Left ventricle myocardium inferior (tissue), 1 donor: ENCODE results near the gene CBX4. TPM values are rescaled to one million over a fixed set of nuclear protein-coding genes. Genes with fewer than 3 reads are reported as not detected.

Experiments used
- DNase-seq: peaks from one replicate; pipeline ENCODE4 v3.0.0-alpha.2; 2020
- H3K27ac ChIP-seq: fragments of 200-600 bp; replicated peaks from 2 replicates; pipeline ENCODE4 v1.8.0; 2021
- H3K27me3 ChIP-seq: fragments of 200-600 bp; 2 replicates; pipeline ENCODE4 v1.8.0; 2021; ENCODE audit warnings: low read depth
- H3K36me3 ChIP-seq: fragments of 200-600 bp; 2 replicates; pipeline ENCODE4 v1.8.0; 2021
- H3K4me1 ChIP-seq: fragments of 200-600 bp; 2 replicates; pipeline ENCODE4 v1.8.0; 2021
- H3K4me3 ChIP-seq: fragments of 200-600 bp; 2 replicates; pipeline ENCODE4 v1.8.0; 2021; ENCODE audit warnings: mild to moderate bottlenecking, moderate library complexity
- H3K9me3 ChIP-seq: fragments of 200-600 bp; replicated peaks from 2 replicates; pipeline ENCODE4 v1.8.0; 2021
- intact Hi-C: fragments of 100-400 bp; cut with micrococcal nuclease; formaldehyde crosslinking; loops from one replicate; pipeline ENCODE4 v1.11.0; 2022
- long read RNA-seq: library from polyadenylated mRNA; unstranded; transcript quantifications from one replicate; pipeline ENCODE4 v2.0.0, GENCODE V29; 2021
- total RNA-seq: library from RNA; stranded (reverse); fragmentation: NEBNext Ultra II Directional; extraction: Animal tissue kit (Norgen Biotek cat#: 25700); gene quantifications from one replicate; pipeline ENCODE4 v1.2.1, GENCODE V29; 2021
- TF ChIP-seq, protein P1 (sequence below): fragments of 200-600 bp; IDR thresholded peaks from 2 replicates; pipeline ENCODE4 v1.8.0; 2021; ENCODE audit warnings: antibody characterized with exemption, mild to moderate bottlenecking, borderline replicate concordance
- donor health status: DM: no; HTN: yes; CAD: no; lungs with severe emphysema.

The CBX4 gene
- total RNA-seq, result 28.7 TPM
- long read RNA-seq, transcript CBX4-201 (5 exons, 2,664 nt), result major isoform, 40 of 76 reads
- long read RNA-seq, partial matches to known transcripts, result 35 of 76 reads
- long read RNA-seq, other reads (novel, unspliced or antisense), result 1 of 76 reads

DNA sequence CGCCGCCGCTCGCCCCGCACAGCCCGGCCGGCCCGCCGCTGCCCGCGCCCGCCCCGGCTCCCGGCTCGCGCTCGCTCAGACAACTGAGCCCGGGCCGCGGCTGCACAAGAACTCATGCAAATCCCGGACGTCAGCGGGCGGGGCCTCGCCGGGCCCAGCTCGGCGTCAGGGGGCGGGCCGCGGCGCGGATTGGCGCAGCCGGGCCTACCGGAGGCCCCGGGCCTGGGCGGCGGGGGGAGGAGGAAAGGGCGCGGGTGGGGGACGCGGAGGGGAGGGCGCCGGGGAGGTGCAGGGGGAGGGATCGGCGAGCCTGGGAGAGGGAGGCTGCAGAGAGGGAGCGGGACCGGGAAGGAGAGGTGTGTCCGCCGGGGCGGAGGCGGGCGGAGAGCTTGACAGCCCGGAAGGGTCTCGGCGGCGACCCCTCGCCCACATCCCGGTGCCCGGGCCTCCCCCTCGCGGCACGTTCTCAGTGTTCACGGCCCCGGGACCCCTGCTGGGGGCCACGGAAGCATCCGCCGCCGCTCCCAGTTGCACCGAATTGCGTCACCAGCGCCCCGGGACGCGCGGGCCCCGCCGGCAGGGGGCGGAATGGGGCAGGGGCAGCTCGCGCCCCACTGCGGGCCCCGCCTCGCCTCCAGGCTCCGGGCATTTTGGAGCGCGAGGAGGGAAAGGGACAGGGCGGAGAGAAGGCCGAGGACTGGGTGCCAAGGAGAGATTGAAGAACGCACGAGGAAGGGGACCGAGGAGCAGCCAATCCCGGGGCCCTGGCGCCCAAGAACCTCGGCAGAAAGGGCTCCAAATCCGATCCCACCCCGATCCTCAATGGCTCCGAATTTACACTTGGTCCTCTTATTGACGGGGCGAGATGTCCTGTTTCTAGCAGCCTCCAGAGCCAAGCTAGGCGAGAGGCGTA is at the start of gene CBX4:
CBX4 (minus strand) TSS at position 85 of the 913 bp plus-strand sequence. CDS start 189 bp downstream, outside the sequence.
- TF ChIP-seq, protein P1, sequence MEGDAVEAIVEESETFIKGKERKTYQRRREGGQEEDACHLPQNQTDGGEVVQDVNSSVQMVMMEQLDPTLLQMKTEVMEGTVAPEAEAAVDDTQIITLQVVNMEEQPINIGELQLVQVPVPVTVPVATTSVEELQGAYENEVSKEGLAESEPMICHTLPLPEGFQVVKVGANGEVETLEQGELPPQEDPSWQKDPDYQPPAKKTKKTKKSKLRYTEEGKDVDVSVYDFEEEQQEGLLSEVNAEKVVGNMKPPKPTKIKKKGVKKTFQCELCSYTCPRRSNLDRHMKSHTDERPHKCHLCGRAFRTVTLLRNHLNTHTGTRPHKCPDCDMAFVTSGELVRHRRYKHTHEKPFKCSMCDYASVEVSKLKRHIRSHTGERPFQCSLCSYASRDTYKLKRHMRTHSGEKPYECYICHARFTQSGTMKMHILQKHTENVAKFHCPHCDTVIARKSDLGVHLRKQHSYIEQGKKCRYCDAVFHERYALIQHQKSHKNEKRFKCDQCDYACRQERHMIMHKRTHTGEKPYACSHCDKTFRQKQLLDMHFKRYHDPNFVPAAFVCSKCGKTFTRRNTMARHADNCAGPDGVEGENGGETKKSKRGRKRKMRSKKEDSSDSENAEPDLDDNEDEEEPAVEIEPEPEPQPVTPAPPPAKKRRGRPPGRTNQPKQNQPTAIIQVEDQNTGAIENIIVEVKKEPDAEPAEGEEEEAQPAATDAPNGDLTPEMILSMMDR, result peak; percentile 74
- peak; percentile 97 for DNase-seq
- no peaks in the 10 kb centered on the region for H3K9me3 ChIP-seq
- peaks cover 88% of the 10 kb centered on the region for H3K4me1 ChIP-seq
- peaks cover 43% of the 10 kb centered on the region for H3K27me3 ChIP-seq
- intact Hi-C loops, result no loop called here
- H3K36me3 ChIP-seq, result peaks cover 18% of the 10 kb centered on the region
- H3K4me3 ChIP-seq, result peak within 1 kb of the TSS; percentile 92
- peak within 1 kb of the TSS; percentile 95 for H3K27ac ChIP-seq

DNA sequence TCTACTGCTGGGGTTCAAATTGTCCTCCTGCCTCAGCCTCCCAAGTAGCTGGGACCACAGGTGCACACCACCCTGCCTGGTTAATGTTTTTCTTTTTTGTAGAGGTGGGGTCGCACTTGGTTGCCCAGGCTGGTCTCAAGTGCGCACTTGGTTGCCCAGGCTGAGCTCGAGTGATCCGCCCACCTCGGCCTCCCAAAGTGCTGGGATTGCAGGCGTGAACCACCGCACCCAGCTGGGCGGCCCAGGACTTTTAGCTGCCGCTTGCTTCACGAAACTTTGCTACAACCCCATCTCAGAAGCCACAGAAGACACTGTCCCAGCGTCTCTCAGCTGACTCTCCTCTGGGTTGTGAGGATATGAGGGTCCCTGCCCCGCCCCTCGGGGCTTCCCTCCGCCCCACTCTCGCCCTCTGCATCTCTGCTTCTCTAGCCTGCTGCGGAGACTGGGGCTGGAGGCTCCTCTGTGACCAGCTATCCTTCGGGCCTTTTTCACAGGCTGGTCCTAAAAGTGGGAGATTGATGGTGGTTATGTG is 48.8 kb upstream of the CBX4 start:
- peaks cover 96% of the 10 kb centered on the region for H3K27me3 ChIP-seq
- H3K36me3 ChIP-seq, result no peaks in the 10 kb centered on the region
- TF ChIP-seq, protein P1, result no peak
- H3K9me3 ChIP-seq, result no peaks in the 10 kb centered on the region
- intact Hi-C loops, result no loop called here
- no peak for DNase-seq
- no peak overlapping the region for H3K27ac ChIP-seq
- H3K4me3 ChIP-seq, result no peak overlapping the region
- H3K4me1 ChIP-seq, result peaks cover 20% of the 10 kb centered on the region

DNA sequence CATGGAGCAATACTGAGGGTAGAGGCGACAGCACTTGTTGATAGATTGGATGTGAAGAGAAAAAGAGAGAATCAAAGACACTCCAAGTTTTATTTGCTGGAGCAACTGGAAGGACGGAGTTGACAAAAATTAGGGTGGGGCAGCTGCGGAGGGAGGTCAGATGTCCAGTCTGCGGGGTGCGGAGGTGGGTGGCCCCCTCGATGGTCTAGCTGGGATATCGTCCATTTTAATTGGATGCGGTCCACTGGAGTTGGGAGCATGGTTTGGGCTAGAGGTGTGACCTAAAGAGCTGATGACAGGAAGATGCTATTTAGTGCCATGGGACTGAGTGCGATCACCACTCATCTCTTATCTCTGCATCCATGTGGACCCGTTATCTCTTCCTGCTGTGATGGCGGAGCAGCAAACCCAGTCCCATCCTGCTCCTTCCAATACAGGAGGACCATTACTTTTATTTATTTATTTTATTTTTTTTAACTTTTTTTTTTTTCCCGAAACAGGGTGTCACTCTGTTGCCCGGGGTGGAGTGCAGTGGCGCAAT is 48.3 kb upstream of the CBX4 start:
- Histone ChIP-seq H3K4me1 (peaks cover 20% of the 10 kb centered on the region), H3K9me3 (no peaks in the 10 kb centered on the region), H3K27me3 (peaks cover 95% of the 10 kb centered on the region), H3K4me3 (no peak overlapping the region), H3K36me3 (no peaks in the 10 kb centered on the region), H3K27ac (no peak overlapping the region)
- TF ChIP-seq, protein P1, result no peak
- intact Hi-C loops, result no loop called here
- no peak for DNase-seq

DNA sequence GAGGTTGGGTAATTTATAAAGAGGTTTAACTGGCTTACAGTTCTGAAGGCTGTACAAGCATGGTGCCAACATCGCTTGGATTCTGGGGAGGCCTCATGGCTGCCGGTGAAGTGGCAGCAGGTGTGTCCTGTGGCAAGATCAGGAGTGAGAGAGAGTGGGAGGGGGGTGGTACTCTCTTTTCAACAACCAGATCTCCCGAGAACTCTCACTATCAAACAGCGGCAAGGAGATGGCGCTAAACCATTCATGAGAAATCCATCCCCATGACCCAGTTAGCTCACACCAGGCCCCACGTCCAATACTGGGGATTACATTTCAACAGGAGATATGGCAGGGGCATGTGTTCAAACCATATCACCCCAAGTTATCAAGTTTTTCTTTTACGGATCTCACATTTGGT is 44.0 kb upstream of the CBX4 start:
- H3K27ac ChIP-seq, result no peak overlapping the region
- TF ChIP-seq, protein P1, result no peak
- no peaks in the 10 kb centered on the region for H3K36me3 ChIP-seq
- H3K27me3 ChIP-seq, result peaks cover 75% of the 10 kb centered on the region
- no peak overlapping the region for H3K4me3 ChIP-seq
- no peaks in the 10 kb centered on the region for H3K9me3 ChIP-seq
- H3K4me1 ChIP-seq, result no peaks in the 10 kb centered on the region
- intact Hi-C loops, result no loop called here
- DNase-seq, result no peak

DNA sequence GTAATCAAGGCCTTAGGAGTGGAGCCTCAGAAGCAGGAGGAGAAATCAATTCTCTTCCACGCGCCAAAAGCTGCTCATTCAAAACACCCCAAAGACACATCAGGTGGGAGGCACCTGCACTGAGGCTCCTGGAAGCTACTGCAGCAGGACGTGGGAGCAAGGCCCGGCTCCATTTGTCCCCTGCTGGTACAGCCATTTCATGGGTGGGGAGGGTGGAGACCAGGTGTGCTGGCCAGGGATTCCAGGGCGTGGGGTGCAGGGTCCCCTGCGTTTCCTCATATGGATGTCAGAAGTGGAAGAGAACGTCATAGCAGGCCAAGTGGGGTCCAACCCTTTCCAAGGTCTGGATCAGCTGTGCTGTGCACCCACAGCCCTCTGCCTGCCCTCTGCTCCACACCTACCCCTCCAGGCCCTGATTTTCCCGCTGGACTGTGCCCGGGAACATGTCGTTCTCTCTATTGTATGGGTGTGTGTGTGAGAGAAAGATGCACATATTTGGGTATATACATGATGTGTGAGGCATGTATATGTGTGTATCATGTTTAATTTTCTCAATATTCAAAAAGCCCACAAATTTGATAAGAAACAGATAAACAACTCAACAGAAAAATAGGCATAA is 39.2 kb upstream of the CBX4 start:
- no peak for DNase-seq
- H3K27me3 ChIP-seq, result peaks cover 59% of the 10 kb centered on the region
- no peaks in the 10 kb centered on the region for H3K36me3 ChIP-seq
- no peak overlapping the region for H3K4me3 ChIP-seq
- H3K27ac ChIP-seq, result no peak overlapping the region
- TF ChIP-seq, protein P1, result no peak
- intact Hi-C loops, result no loop called here
- H3K9me3 ChIP-seq, result no peaks in the 10 kb centered on the region
- H3K4me1 ChIP-seq, result no peaks in the 10 kb centered on the region
